ENCODE measurements around the gene CTSE.

GRCh38 chr1:205992218-205992882 lies 31.3 kb downstream of the CTSE start:
- TF ChIP-seq CTCF (IDR thresholded peaks at IDR 0.05; ENCODE audit: poor library complexity): no peak
- no peak for TF ChIP-seq EZH2phosphoT487 (IDR thresholded peaks at IDR 0.05; ENCODE audit: low read depth, severe bottlenecking, unreplicated experiment)
- no peak for TF ChIP-seq EZH2 (IDR thresholded peaks at IDR 0.05; ENCODE audit: borderline replicate concordance)

Data from hepatocyte (in vitro differentiated cells).